Measurements from ENCODE around the gene DPH2. TPM values are rescaled to one million over a fixed set of nuclear protein-coding genes. Genes with fewer than 3 reads are reported as not detected.
A peak's percentile ranks its signal among the peaks of the same experiment; 100 is the strongest.

DPH2 gene
- total and polyA plus RNA-seq, 10 of the 15 experiments (the other 5 are each of a cell fraction or from before 2014, with no cell fraction given): 13.1 to 82.9 (median 52.0) TPM

DNA sequence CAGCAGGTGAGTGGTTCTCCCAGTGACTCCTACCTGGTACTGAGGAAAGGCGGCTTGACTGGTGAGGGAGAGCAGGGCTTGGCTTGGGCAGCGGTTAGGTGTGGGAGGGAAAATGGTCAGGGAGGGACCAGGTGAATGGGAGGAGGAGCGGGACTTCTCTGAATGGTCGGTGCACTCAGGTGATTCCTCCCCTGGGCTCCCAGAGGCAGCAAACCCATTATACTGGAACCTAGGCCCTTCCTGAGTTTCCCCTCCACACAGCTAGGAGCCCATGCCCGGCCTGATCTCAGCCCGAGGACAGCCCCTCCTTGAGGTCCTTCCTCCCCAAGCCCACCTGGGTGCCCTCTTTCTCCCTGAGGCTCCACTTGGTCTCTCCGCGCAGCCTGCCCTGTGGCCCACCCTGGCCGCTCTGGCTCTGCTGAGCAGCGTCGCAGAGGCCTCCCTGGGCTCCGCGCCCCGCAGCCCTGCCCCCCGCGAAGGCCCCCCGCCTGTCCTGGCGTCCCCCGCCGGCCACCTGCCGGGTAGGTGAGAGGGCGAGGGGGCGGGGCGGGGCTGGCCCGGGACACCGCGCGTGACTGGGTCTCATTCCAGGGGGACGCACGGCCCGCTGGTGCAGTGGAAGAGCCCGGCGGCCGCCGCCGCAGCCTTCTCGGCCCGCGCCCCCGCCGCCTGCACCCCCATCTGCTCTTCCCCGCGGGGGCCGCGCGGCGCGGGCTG is 33.9 kb upstream of the DPH2 start:
- WGBS (ENCODE audit: insufficient coverage, insufficient replicate concordance, low lambda C conversion rate, missing lambda C conversion rate): 57% methylated on average over 11 of the region's 48 CpGs
- ATAC-seq: no peak
- FAIRE-seq: no peak
- Histone ChIP-seq H3K36me3 (ENCODE audit: control insufficient read depth in 2 of 2, insufficient read depth in 2 of 2, low read length in 1 of 2) (no peaks in the 10 kb centered on the region), H2AFZ (ENCODE audit: control insufficient read depth, low read depth, low read length) (no peak overlapping the region; the same call in 1 of the 2 replicates), H4K20me1 (ENCODE audit: control insufficient read depth, insufficient read depth) (no peaks in the 10 kb centered on the region), H3K27ac (ENCODE audit: control insufficient read depth, insufficient read depth) (no peak overlapping the region), H3K27me3 (replicated peaks in 1 of 2; ENCODE audit: control insufficient read depth in 2 of 2, insufficient read depth in 2 of 2, low read length in 1 of 2) (no peaks in the 10 kb centered on the region), H3K79me2 (ENCODE audit: control insufficient read depth, insufficient read depth, low read length) (no peaks in the 10 kb centered on the region), H3K4me2 (ENCODE audit: control insufficient read depth, insufficient read depth) (peak overlapping the region; percentile 59), H3K9me3 (replicated peaks; ENCODE audit: control insufficient read depth, insufficient read depth, low read length) (no peaks in the 10 kb centered on the region), H3K4me1 (ENCODE audit: control insufficient read depth, insufficient read depth, low read length) (peaks cover 11% of the 10 kb centered on the region), H3K9ac (ENCODE audit: control insufficient read depth, insufficient read depth, low read length) (no peak overlapping the region; the same call in 1 of the 2 replicates), H3K4me3 (peak overlapping the region; percentile 47; the same call in 1 of the 2 replicates)
- TF ChIP-seq HDAC6 (IDR thresholded peaks at IDR 0.05; ENCODE audit: unreplicated experiment) (no peak), BCL11A (IDR thresholded peaks at IDR 0.05; ENCODE audit: low read depth, low read length) (no peak), RAD21 (IDR thresholded peaks at IDR 0.05; ENCODE audit: insufficient read depth, low read depth, low read length) (no peak), NR2F1 (conservative IDR thresholded peaks at IDR 0.05) (no peak), IKZF2 (IDR thresholded peaks at IDR 0.05) (no peak), EED (IDR thresholded peaks at IDR 0.05; ENCODE audit: low read depth) (no peak), CHD4 (IDR thresholded peaks at IDR 0.05) (no peak), HDGF (IDR thresholded peaks at IDR 0.05) (no peak), YY1 (IDR thresholded peaks at IDR 0.05; ENCODE audit: low read depth, low read length) (no peak), ATF7 (IDR thresholded peaks at IDR 0.05; ENCODE audit: low read depth) (no peak), PAX5 (IDR thresholded peaks at IDR 0.05; ENCODE audit: borderline replicate concordance, low read depth, low read length) (no peak), SIN3A (IDR thresholded peaks at IDR 0.05; ENCODE audit: low read depth, low read length) (no peak), NFYB (IDR thresholded peaks at IDR 0.05; ENCODE audit: insufficient read depth, low read depth, low read length) (no peak)
- TF ChIP-seq, protein P1, sequence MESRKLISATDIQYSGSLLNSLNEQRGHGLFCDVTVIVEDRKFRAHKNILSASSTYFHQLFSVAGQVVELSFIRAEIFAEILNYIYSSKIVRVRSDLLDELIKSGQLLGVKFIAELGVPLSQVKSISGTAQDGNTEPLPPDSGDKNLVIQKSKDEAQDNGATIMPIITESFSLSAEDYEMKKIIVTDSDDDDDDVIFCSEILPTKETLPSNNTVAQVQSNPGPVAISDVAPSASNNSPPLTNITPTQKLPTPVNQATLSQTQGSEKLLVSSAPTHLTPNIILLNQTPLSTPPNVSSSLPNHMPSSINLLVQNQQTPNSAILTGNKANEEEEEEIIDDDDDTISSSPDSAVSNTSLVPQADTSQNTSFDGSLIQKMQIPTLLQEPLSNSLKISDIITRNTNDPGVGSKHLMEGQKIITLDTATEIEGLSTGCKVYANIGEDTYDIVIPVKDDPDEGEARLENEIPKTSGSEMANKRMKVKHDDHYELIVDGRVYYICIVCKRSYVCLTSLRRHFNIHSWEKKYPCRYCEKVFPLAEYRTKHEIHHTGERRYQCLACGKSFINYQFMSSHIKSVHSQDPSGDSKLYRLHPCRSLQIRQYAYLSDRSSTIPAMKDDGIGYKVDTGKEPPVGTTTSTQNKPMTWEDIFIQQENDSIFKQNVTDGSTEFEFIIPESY (IDR thresholded peaks at IDR 0.05): no peak
- TF ChIP-seq, protein P2, sequence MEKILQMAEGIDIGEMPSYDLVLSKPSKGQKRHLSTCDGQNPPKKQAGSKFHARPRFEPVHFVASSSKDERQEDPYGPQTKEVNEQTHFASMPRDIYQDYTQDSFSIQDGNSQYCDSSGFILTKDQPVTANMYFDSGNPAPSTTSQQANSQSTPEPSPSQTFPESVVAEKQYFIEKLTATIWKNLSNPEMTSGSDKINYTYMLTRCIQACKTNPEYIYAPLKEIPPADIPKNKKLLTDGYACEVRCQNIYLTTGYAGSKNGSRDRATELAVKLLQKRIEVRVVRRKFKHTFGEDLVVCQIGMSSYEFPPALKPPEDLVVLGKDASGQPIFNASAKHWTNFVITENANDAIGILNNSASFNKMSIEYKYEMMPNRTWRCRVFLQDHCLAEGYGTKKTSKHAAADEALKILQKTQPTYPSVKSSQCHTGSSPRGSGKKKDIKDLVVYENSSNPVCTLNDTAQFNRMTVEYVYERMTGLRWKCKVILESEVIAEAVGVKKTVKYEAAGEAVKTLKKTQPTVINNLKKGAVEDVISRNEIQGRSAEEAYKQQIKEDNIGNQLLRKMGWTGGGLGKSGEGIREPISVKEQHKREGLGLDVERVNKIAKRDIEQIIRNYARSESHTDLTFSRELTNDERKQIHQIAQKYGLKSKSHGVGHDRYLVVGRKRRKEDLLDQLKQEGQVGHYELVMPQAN (conservative IDR thresholded peaks at IDR 0.05): no peak
- TF ChIP-seq, protein P3, sequence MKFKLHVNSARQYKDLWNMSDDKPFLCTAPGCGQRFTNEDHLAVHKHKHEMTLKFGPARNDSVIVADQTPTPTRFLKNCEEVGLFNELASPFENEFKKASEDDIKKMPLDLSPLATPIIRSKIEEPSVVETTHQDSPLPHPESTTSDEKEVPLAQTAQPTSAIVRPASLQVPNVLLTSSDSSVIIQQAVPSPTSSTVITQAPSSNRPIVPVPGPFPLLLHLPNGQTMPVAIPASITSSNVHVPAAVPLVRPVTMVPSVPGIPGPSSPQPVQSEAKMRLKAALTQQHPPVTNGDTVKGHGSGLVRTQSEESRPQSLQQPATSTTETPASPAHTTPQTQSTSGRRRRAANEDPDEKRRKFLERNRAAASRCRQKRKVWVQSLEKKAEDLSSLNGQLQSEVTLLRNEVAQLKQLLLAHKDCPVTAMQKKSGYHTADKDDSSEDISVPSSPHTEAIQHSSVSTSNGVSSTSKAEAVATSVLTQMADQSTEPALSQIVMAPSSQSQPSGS (IDR thresholded peaks at IDR 0.05; ENCODE audit: low read length): no peak
- TF ChIP-seq, protein P4, sequence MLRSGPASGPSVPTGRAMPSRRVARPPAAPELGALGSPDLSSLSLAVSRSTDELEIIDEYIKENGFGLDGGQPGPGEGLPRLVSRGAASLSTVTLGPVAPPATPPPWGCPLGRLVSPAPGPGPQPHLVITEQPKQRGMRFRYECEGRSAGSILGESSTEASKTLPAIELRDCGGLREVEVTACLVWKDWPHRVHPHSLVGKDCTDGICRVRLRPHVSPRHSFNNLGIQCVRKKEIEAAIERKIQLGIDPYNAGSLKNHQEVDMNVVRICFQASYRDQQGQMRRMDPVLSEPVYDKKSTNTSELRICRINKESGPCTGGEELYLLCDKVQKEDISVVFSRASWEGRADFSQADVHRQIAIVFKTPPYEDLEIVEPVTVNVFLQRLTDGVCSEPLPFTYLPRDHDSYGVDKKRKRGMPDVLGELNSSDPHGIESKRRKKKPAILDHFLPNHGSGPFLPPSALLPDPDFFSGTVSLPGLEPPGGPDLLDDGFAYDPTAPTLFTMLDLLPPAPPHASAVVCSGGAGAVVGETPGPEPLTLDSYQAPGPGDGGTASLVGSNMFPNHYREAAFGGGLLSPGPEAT (IDR thresholded peaks at IDR 0.05; ENCODE audit: low read depth): no peak
- DNase-seq (ENCODE audit: low read depth, low spot score): no peak
- BruUV-seq (replicated peaks): no TSS peak
- intact Hi-C loops (cut with micrococcal nuclease; ENCODE audit: unreplicated experiment) (loop anchor here (2.0 kb wide), 1 partner anchor 407 kb away; no protein-coding TSS in a partner anchor), in situ Hi-C loops (cut with MboI) (loop anchor here (5.0 kb wide), 1 partner anchor 409 kb away; no protein-coding TSS in a partner anchor)
- CTCF ChIA-PET: interaction anchor here (0.7 to 19.3 kb wide), 51 partner anchors 10 to 883 kb away, joined by 3 to 1117 read pairs (median 6); partner anchors contain the start of genes IPO13, KDM4A and ST3GAL3
- SMC1A ChIA-PET (ENCODE audit: uncharacterized antibody, unreplicated experiment): interaction anchor here (0.7 to 8.7 kb wide), 33 partner anchors 9 to 709 kb away, joined by 3 to 481 read pairs (median 5); partner anchors contain the start of genes IPO13 and KDM4A
- RAD21 ChIA-PET (ENCODE audit: unreplicated experiment): interaction anchor here (0.9 to 13.3 kb wide), 26 partner anchors 9 to 697 kb away, joined by 3 to 587 read pairs (median 6); partner anchors contain the start of genes ATP6V0B, IPO13, KDM4A and PTPRF
- POLR2A ChIA-PET: interaction anchor here (0.6 to 1.9 kb wide), 6 partner anchors 9 to 172 kb away, joined by 3 to 24 read pairs (median 7); no protein-coding TSS in a partner anchor

Data from GM12878 (cell line).